HEK293 (cell line): ENCODE measurements around the gene RPS6KA2.

ENCODE experiments used
- CTCF ChIA-PET: fragments of 350-600 bp; formaldehyde crosslinking; extraction: SDS; loops from one replicate; lab custom pipeline; 2021; ENCODE audit warnings: antibody characterized with exemption; lab: Yijun Ruan, JAX
- POLR2A ChIA-PET: fragments of 300-600 bp; formaldehyde crosslinking; extraction: SDS; loops from one replicate; lab custom pipeline; 2020; ENCODE audit warnings: antibody characterized with exemption, inconsistent platforms; lab: Yijun Ruan, JAX
- H3K27ac ChIP-seq: fragments of 200-500 bp; sonication (Bioruptor generic); 2 replicates; pipeline ENCODE4 v1.5.1; 2014; ENCODE audit warnings: low read depth, low read length, control low read depth, inconsistent platforms; ENCODE audit errors: extremely low read depth
- H3K36me3 ChIP-seq, 2 experiments: fragments of 200-500 bp in 1 of 2; sonication (Bioruptor generic) in 1 of 2; 1 replicate in 1 of 2; 2 replicates in 1 of 2; pipeline ENCODE4 v1.5.1; 2014 to 2017; ENCODE audit warnings: inconsistent platforms in 2 of 2, low read length in 2 of 2; ENCODE audit not compliant: control insufficient read depth in 2 of 2, insufficient read depth in 1 of 2
- H3K4me1 ChIP-seq: fragments of 200-500 bp; sonication (Bioruptor generic); 2 replicates; pipeline ENCODE4 v1.5.1; 2014; ENCODE audit warnings: mild to moderate bottlenecking, low read length, inconsistent platforms; ENCODE audit not compliant: control insufficient read depth, insufficient read depth
- H3K4me3 ChIP-seq: 2 replicates; pipeline ENCODE4 v1.5.1; 2011; ENCODE audit warnings: low read depth, mild to moderate bottlenecking, control low read depth, low read length, moderate library complexity
- H3K9me3 ChIP-seq: fragments of 200-500 bp; sonication (Bioruptor generic); 2 replicates; pipeline ENCODE4 v1.5.1; 2014; ENCODE audit warnings: low read depth, low read length, inconsistent platforms; ENCODE audit not compliant: control insufficient read depth, insufficient read depth
- HOXA7 ChIP-seq: sonication (generic); formaldehyde crosslinking; IDR thresholded peaks from 2 replicates; pipeline ENCODE4 v1.8.1; 2022; ENCODE audit warnings: missing genetic modification reagents, borderline replicate concordance
- KLF1 ChIP-seq: fragments of 450-650 bp; formaldehyde crosslinking; IDR thresholded peaks from 2 replicates; pipeline ENCODE4 v1.5.1; 2016; ENCODE audit warnings: missing biosample characterization, missing genetic modification characterization
- MEIS1 ChIP-seq: sonication (generic); formaldehyde crosslinking; IDR thresholded peaks from 2 replicates; pipeline ENCODE4 v1.8.1; 2022; ENCODE audit warnings: missing genetic modification reagents, mild to moderate bottlenecking, borderline replicate concordance
- MYNN ChIP-seq: fragments of 450-650 bp; formaldehyde crosslinking; IDR thresholded peaks from 2 replicates; pipeline ENCODE4 v1.5.1; 2016; ENCODE audit warnings: missing biosample characterization, missing genetic modification characterization, borderline replicate concordance
- WT1 ChIP-seq: fragments of 450-650 bp; formaldehyde crosslinking; IDR thresholded peaks from 2 replicates; pipeline ENCODE4 v1.5.1; 2016; ENCODE audit warnings: missing biosample characterization, missing genetic modification characterization
- ZBTB1 ChIP-seq: fragments of 450-650 bp; formaldehyde crosslinking; IDR thresholded peaks from 2 replicates; pipeline ENCODE4 v1.5.1; 2016; ENCODE audit warnings: missing biosample characterization, missing genetic modification characterization
- ZNF132 ChIP-seq: fragments of 450-650 bp; formaldehyde crosslinking; IDR thresholded peaks from 2 replicates; pipeline ENCODE4 v1.5.1; 2017; ENCODE audit warnings: missing biosample characterization, missing genetic modification characterization, borderline replicate concordance
- ZNF223 ChIP-seq: fragments of 450-650 bp; formaldehyde crosslinking; IDR thresholded peaks from 2 replicates; pipeline ENCODE4 v1.5.1; 2016; ENCODE audit warnings: missing biosample characterization, missing genetic modification characterization
- ZNF548 ChIP-seq: fragments of 450-650 bp; formaldehyde crosslinking; IDR thresholded peaks from 2 replicates; pipeline ENCODE4 v1.5.1; 2016; ENCODE audit warnings: missing biosample characterization, missing genetic modification characterization
- ZNF571 ChIP-seq: fragments of 450-650 bp; formaldehyde crosslinking; IDR thresholded peaks from 2 replicates; pipeline ENCODE4 v1.5.0; 2017; ENCODE audit warnings: missing biosample characterization, missing genetic modification characterization
- TF ChIP-seq, protein P1 (sequence below): fragments of 450-650 bp; formaldehyde crosslinking; IDR thresholded peaks from 2 replicates; pipeline ENCODE4 v1.5.1; 2016; ENCODE audit warnings: missing biosample characterization, missing genetic modification characterization
- TF ChIP-seq, protein P2 (sequence below): fragments of 450-650 bp; formaldehyde crosslinking; IDR thresholded peaks from 2 replicates; pipeline ENCODE4 v1.5.1; 2016; ENCODE audit warnings: missing biosample characterization, missing genetic modification characterization, low read depth
- TF ChIP-seq, protein P3 (sequence below): fragments of 450-650 bp; formaldehyde crosslinking; IDR thresholded peaks from 2 replicates; pipeline ENCODE4; 2016; ENCODE audit warnings: missing biosample characterization, missing genetic modification characterization
- TF ChIP-seq, protein P4 (sequence below): fragments of 450-650 bp; formaldehyde crosslinking; IDR thresholded peaks from 2 replicates; pipeline ENCODE4 v1.5.1; 2016; ENCODE audit warnings: missing biosample characterization, missing genetic modification characterization
- TF ChIP-seq, protein P5 (sequence below): fragments of 450-650 bp; formaldehyde crosslinking; IDR thresholded peaks from 2 replicates; pipeline ENCODE4 v1.5.1; 2017; ENCODE audit warnings: missing biosample characterization, missing genetic modification characterization
- TF ChIP-seq, protein P6 (sequence below): fragments of 450-650 bp; formaldehyde crosslinking; IDR thresholded peaks from 2 replicates; pipeline ENCODE4 v1.5.1; 2016; ENCODE audit warnings: missing biosample characterization, missing genetic modification characterization
- TF ChIP-seq, protein P7 (sequence below): fragments of 450-650 bp; IDR thresholded peaks from 2 replicates; pipeline ENCODE4 v1.5.1; 2018; ENCODE audit warnings: missing biosample characterization, mild to moderate bottlenecking, missing genetic modification characterization

RPS6KA2 gene

DNA sequence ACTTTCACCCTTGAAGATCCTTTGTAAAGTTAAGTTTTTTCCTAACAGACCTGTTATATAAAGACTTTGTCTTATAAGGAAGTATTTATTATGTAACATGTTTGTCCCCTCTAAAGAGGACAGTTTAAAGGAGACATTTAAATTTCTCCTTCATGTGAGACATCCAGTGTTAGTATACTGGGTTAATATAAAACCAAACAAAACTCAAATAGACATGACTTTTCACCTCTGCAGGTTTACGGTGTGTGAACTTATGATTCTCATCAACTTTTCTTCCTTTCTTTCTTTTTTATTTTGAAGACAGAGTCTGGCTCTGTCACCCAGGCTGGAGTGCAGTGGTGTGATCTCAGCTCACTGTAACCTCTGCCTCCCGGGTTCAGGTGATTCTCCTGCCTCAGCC is 226.9 kb downstream of the RPS6KA2 start (continued):
- TF ChIP-seq, protein P1, sequence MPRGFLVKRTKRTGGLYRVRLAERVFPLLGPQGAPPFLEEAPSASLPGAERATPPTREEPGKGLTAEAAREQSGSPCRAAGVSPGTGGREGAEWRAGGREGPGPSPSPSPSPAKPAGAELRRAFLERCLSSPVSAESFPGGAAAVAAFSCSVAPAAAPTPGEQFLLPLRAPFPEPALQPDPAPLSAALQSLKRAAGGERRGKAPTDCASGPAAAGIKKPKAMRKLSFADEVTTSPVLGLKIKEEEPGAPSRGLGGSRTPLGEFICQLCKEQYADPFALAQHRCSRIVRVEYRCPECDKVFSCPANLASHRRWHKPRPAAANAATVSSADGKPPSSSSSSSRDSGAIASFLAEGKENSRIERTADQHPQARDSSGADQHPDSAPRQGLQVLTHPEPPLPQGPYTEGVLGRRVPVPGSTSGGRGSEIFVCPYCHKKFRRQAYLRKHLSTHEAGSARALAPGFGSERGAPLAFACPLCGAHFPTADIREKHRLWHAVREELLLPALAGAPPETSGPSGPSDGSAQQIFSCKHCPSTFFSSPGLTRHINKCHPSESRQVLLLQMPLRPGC (tag by site-specific recombination) = no peak
- TF ChIP-seq MYNN (tag by site-specific recombination) = no peak

DNA sequence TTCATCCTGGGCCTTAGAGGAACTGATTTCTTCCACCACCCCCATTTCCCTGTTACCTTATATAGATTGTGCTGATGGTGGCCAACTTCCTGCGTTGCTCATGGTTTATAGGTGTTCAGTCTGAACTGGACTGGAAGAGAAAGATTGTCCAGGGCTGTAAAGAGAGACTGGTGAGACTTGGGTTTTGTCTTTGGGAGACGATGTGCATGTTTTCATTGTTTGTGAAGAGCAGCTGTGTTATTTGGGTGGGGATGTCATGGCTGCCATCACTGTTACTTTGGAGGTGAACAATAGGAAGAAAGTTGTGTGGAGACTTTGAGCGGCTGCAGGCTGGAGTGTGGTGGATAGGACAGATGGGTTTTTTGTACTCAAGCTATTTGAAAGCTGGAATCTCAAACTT is 228.7 kb downstream of the RPS6KA2 start:
- Histone ChIP-seq H3K4me1 (peaks cover 5% of the 10 kb centered on the region), H3K4me3 (no peak overlapping the region), H3K36me3 (no peaks in the 10 kb centered on the region)
- ChIA-PET CTCF (interaction anchor here (0.9 to 6.9 kb wide), 7 partner anchors 10 to 342 kb away, joined by 3 to 94 read pairs (median 27); no protein-coding TSS in a partner anchor), POLR2A (no interaction called here)
- TF ChIP-seq, protein P2, sequence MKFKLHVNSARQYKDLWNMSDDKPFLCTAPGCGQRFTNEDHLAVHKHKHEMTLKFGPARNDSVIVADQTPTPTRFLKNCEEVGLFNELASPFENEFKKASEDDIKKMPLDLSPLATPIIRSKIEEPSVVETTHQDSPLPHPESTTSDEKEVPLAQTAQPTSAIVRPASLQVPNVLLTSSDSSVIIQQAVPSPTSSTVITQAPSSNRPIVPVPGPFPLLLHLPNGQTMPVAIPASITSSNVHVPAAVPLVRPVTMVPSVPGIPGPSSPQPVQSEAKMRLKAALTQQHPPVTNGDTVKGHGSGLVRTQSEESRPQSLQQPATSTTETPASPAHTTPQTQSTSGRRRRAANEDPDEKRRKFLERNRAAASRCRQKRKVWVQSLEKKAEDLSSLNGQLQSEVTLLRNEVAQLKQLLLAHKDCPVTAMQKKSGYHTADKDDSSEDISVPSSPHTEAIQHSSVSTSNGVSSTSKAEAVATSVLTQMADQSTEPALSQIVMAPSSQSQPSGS (tag by site-specific recombination) = peak; percentile 27; the same call in 1 of the 2 replicates
- TF ChIP-seq, protein P3, sequence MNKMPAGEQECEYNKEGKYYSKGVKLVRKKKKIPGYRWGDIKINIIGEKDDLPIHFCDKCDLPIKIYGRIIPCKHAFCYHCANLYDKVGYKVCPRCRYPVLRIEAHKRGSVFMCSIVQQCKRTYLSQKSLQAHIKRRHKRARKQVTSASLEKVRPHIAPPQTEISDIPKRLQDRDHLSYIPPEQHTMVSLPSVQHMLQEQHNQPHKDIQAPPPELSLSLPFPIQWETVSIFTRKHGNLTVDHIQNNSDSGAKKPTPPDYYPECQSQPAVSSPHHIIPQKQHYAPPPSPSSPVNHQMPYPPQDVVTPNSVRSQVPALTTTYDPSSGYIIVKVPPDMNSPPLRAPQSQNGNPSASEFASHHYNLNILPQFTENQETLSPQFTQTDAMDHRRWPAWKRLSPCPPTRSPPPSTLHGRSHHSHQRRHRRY (tag by site-specific recombination) = no peak
- TF ChIP-seq, protein P4, sequence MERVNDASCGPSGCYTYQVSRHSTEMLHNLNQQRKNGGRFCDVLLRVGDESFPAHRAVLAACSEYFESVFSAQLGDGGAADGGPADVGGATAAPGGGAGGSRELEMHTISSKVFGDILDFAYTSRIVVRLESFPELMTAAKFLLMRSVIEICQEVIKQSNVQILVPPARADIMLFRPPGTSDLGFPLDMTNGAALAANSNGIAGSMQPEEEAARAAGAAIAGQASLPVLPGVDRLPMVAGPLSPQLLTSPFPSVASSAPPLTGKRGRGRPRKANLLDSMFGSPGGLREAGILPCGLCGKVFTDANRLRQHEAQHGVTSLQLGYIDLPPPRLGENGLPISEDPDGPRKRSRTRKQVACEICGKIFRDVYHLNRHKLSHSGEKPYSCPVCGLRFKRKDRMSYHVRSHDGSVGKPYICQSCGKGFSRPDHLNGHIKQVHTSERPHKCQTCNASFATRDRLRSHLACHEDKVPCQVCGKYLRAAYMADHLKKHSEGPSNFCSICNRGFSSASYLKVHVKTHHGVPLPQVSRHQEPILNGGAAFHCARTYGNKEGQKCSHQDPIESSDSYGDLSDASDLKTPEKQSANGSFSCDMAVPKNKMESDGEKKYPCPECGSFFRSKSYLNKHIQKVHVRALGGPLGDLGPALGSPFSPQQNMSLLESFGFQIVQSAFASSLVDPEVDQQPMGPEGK = no peak
- TF ChIP-seq, all 188 proteins: peak for 1
- H3K9me3 ChIP-seq = no peaks in the 10 kb centered on the region
- no peak overlapping the region for H3K27ac ChIP-seq

DNA sequence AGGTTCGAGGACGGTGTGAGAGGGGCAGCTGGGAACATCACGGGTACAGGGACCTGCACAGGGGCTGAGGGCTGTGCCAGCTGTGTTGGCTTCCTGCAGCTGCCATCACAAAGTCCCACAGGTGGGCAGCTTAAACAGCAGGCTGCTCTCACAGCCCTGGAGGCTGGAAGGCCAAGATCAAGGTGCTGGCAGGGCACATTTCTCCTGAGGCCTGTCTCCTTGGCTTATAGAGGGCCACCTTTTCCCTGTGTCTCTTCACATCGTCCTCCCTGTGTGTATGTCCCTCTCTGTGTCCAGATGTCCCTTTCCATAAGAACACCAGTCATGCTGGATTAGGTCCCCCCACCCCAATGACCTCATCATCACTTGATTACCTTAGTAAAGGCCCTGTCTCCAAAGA is 229.2 kb downstream of the RPS6KA2 start:
- Histone ChIP-seq H3K4me1 (peaks cover under 1% of the 10 kb centered on the region; the same call in 1 of the 2 replicates), H3K9me3 (no peaks in the 10 kb centered on the region), H3K27ac (no peak overlapping the region), H3K4me3 (no peak overlapping the region), H3K36me3 (no peaks in the 10 kb centered on the region)
- TF ChIP-seq, protein P5, sequence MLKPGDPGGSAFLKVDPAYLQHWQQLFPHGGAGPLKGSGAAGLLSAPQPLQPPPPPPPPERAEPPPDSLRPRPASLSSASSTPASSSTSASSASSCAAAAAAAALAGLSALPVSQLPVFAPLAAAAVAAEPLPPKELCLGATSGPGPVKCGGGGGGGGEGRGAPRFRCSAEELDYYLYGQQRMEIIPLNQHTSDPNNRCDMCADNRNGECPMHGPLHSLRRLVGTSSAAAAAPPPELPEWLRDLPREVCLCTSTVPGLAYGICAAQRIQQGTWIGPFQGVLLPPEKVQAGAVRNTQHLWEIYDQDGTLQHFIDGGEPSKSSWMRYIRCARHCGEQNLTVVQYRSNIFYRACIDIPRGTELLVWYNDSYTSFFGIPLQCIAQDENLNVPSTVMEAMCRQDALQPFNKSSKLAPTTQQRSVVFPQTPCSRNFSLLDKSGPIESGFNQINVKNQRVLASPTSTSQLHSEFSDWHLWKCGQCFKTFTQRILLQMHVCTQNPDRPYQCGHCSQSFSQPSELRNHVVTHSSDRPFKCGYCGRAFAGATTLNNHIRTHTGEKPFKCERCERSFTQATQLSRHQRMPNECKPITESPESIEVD = no peak
- TF ChIP-seq ZNF548 (tag by site-specific recombination) = peak; percentile 100
- ChIA-PET CTCF (interaction anchor here (0.9 to 6.9 kb wide), 6 partner anchors 9 to 342 kb away, joined by 3 to 94 read pairs (median 40); no protein-coding TSS in a partner anchor), POLR2A (no interaction called here)

DNA sequence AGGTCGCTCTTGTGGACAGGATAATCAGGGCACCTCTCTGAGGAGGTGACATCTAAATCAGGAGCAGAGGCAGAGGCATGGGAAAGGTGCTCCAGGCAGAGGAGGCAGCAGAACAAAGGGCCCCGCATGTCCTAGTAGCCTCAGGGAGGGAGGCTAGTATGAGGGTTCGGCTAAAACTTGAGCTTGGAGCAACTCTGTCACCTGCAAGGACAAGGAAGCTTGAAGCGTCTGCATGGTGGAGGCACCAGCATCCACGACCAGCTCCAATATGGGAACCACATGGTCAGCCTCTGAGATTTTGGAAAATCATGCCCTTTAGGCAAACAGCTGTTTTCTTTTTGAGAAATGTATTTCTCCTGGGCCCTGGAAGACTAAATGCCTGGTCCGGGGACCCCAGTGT is 231.3 kb downstream of the RPS6KA2 start:
- no peak overlapping the region for H3K4me3 ChIP-seq
- H3K36me3 ChIP-seq = no peaks in the 10 kb centered on the region
- no peaks in the 10 kb centered on the region for H3K9me3 ChIP-seq
- ChIA-PET CTCF (interaction anchor here (0.5 to 2.1 kb wide), 5 partner anchors 9 to 120 kb away, joined by 3 to 8 read pairs (median 4); no protein-coding TSS in a partner anchor), POLR2A (no interaction called here)
- no peaks in the 10 kb centered on the region for H3K4me1 ChIP-seq
- TF ChIP-seq KLF1 (tag by site-specific recombination) = no peak
- TF ChIP-seq ZBTB1 (tag by site-specific recombination) = no peak
- TF ChIP-seq, protein P6, sequence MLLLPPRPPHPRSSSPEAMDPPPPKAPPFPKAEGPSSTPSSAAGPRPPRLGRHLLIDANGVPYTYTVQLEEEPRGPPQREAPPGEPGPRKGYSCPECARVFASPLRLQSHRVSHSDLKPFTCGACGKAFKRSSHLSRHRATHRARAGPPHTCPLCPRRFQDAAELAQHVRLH = no peak
- no peak for TF ChIP-seq ZNF223 (tag by site-specific recombination)
- TF ChIP-seq MEIS1 = no peak
- no peak for TF ChIP-seq ZNF132 (tag by site-specific recombination)
- no peak for TF ChIP-seq WT1
- TF ChIP-seq, protein P7, sequence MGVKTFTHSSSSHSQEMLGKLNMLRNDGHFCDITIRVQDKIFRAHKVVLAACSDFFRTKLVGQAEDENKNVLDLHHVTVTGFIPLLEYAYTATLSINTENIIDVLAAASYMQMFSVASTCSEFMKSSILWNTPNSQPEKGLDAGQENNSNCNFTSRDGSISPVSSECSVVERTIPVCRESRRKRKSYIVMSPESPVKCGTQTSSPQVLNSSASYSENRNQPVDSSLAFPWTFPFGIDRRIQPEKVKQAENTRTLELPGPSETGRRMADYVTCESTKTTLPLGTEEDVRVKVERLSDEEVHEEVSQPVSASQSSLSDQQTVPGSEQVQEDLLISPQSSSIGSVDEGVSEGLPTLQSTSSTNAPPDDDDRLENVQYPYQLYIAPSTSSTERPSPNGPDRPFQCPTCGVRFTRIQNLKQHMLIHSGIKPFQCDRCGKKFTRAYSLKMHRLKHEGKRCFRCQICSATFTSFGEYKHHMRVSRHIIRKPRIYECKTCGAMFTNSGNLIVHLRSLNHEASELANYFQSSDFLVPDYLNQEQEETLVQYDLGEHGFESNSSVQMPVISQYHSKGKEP (tag by site-specific recombination) = no peak
- no peak for TF ChIP-seq ZNF571 (tag by site-specific recombination)
- no peak for TF ChIP-seq HOXA7 (CRISPR knock-in tag)
- TF ChIP-seq, all 188 proteins: peak for 0
- no peak overlapping the region for H3K27ac ChIP-seq
